OCI-LY3 (cell line): ENCODE results near the gene TRAPPC12.

ENCODE experiments used
- CTCF ChIP-seq: fragments of 200-600, 300-600 bp; sonication (generic); IDR thresholded peaks from 2 replicates; pipeline ENCODE4 v1.5.1; 2014; ENCODE audit warnings: antibody characterized with exemption, low read length, low read depth
- EZH2phosphoT487 ChIP-seq: fragments of 200-600 bp; shearing (Covaris generic); IDR thresholded peaks from 2 replicates; pipeline ENCODE4 v1.6.1; 2018; ENCODE audit warnings: antibody characterized with exemption, mixed run types, low read depth

GRCh38 chr2:3467654-3468053 lies 88.2 kb downstream of the TRAPPC12 start:
- TF ChIP-seq EZH2phosphoT487 (no peak), CTCF (no peak)
